Measurements from ENCODE around the gene DPYSL4.
A peak's percentile ranks its signal among the peaks of the same experiment; 100 is the strongest.
"Not testable (repeated sequence)": the region's sequence is repeated elsewhere in the genome, so short reads cannot be mapped to it uniquely, and the experiment has no call there.

Gene DPYSL4

DNA sequence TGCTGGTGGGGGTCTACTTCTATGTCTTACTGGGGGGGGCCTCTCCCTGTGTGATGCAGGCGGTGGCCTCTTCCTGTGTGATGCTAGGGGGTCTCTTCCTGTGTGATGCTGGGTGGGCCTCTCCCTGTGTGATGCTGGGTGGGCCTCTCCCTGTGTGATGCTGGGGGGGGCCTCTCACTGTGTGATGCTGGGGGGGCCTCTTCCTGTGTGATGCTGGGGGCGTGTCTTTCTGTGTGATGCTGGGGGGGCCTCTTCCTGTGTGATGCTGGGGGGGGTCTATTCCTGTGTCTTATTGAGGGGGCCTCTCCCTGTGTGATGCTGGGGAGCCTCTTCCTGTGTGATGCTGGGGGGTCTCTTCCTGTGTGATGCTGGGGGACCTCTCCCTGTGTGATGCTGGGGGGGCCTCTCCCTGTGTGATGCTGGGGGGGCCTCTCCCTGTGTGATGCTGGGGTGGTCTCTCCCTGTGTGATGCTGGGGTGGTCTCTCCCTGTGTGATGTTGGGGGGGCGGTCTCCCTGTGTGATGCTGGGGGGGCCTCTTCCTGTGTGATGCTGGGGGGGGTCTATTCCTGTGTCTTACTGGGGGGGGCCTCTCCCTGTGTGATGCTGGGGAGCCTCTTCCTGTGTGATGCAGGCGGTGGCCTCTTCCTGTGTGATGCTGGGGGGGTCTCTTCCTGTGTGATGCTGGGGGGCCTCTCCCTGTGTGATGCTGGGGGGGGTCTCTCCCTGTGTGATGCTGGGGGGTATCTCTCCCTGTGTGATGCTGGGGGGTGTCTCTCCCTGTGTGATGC, 25.7 kb upstream of the DPYSL4 start:
- intact Hi-C loops (cut with DNase I): not testable (repeated sequence)
- DNase-seq: peak in 1 of 10 donors; percentile 8

DNA sequence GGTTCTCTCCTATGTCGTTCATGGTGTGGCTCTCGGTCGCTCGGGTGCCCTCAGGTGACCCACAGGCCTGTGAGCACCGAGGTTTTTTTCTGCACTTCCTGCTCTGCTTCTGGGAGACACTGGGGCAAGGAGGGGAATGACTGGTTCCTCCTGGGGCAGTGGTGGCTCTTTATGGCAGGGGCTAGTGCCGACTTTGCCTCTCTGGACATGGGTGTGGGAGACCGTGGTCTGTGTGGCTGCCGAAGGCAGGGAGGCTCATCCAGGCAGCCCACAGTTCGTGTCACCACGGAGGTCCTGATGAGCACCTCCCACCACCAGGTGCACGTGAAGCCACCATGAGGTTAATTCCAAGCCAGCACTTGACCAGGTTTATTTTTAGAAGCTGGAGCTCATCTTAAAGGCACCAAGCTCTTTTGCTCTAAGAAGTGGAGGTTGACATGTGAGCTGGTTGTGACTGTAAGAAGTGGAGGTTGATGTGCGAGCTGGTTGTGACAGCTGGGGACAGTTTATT, 24.7 kb upstream of the DPYSL4 start:
- intact Hi-C loops (cut with DNase I): no loop called here
- DNase-seq: peak in 5 of 10 donors; percentile 6 to 72 (median 63)

DNA sequence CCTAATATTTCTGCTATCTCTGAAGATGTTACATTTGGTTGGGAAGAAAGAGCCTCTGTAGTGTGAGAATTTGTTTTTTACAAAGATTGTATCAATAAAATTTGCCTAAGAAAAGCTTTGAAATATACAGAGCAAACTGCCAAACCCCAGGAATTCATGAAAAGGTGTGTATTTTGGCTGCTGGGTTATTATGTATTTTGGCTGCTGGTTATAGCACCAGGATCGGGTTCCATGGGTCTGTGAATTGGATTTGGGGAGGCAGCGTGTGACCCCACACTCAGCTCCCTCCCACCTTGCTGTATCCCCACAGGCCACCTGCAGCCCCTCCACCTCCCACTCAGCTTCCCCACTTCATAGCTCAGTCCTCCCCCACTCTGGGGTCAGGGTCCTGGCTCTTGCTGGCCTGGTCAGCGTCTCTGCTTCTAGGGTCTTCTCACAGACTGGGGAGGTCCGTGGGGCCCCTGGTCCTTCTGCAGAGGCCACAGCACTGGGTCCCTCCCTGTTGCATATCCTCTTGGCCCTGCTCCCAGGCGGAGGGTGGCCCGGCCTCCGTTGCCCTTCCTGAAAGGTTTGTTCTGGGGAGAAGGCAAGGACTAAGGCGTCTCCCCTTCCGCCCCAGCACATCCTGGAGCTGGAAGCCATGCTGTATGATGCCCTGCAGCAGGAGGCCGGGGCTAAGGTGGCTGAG, 24.0 kb upstream of the DPYSL4 start:
- intact Hi-C loops (cut with DNase I): no loop called here
- DNase-seq: peak in 3 of 10 donors; percentile 4 to 54 (median 21)

DNA sequence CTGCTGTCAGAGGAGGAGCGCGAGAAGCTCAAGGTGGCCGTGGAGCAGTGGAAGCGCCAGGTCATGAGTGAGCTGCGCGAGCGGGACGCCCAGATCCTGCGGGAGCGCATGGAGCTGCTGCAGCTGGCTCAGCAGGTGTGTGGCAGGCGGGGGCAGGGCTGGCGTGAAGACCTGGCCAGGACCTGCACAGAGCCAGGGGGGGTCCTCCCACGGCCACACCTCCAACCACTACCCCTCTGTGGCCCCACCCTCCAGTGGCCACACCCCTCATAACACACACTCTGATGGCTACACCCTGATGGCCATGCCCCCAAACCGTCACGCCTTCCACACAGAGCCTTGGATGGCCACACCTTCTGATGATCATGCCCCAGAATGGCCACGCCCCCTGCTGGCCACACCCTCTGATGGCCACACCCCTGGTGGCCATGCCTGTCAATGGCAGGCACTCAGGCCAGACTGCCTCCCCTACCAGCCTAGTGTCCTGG, 23.4 kb upstream of the DPYSL4 start:
- DNase-seq: peak in 4 of 10 donors; percentile 19 to 84 (median 69)
- intact Hi-C loops (cut with DNase I): no loop called here

DNA sequence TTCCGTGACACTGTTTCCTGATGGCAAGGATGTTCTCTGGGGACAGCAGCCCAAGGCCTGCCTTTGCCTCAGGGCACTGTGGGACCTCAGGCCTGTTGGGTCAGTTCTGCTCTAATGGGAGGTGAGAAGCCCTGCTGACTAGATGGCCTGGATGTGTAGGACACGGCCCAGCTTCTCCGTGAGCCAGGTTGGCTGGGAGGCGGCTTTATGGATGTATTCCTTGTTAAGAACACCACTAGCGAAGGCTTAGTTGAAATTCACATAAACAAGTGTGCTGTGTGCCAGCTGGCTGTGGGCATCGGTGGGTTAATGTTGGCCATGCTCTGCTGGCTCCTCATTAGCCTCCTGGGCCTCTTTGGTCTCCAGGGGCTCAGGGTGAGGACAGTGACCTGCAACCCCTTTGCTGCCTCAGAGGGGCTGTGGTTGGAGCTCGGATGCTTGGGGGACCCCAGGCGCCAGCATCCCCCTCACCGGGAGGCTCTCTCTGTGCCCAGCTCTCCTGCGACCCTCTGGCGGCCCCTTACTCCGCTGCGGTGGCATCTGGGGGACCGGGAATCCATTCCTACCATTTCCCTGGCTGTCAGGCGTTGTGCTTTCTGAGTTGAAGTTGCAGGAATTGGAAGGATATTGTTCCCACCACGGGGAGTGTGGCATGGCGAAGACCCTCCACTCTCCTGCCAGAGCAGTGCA, 22.8 kb upstream of the DPYSL4 start:
- intact Hi-C loops (cut with DNase I): no loop called here

DNA sequence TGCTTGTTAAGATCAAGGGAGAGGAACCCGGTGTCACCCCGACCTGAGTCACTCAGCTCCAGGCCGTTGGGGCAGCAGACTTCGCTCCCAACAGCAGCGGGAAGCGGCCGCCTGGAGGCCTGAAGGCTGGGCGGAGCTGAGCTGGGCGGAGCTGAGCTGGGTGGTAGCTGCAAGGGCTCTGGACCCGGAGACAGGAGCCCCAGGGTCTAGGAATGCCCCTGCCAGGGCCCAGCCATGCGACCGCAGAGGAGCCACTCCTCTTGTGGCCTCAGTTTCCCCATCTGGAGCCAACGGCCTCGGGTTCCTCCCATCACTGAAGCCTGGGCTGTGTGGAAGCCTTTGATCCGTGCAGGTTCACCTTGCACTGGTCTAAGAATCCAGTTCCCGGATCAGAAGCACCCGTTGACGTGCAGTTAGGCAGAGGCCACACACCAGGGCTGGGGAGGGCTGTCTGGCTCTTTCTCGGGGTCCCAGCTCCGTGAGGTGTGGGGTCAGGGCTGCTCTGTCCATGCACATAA, 21.9 kb upstream of the DPYSL4 start:
- intact Hi-C loops (cut with DNase I): no loop called here
- peak in 5 of 10 donors; percentile 8 to 84 (median 67) for DNase-seq

More for the DNA sequence above, 22.8 kb upstream of the DPYSL4 start:
- DNase-seq: peak in 4 of 10 donors; percentile 22 to 58 (median 48)

DNA sequence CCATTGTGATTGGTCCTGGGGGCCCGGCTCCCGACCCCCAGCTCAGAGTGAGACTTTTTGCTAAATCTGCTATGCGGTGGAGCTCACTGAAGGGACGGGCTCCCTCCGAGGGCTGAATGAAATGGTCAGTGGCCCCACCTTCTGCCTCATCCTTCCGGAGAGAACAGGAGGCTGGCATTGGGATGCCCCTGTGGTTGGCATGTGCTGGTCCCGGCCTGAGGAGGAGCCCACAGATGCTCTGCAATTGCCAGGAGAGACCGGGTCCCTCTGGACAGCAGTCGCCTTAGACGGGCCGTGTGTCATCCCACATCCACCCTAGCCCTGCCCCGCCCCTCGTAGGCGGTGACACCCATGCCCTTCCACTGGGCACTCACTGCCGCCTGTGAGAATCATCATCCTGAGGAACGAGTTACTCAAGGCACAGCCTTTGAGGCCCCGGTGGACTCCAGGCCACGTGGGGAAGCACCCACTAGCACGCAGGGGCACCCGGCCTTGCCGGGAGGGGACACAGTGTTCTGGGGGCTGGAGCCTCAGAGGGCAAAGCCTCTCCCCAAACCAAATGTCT, 21.2 kb upstream of the DPYSL4 start:
- intact Hi-C loops (cut with DNase I): no loop called here
- peak in 5 of 10 donors; percentile 4 to 78 (median 53) for DNase-seq

DNA sequence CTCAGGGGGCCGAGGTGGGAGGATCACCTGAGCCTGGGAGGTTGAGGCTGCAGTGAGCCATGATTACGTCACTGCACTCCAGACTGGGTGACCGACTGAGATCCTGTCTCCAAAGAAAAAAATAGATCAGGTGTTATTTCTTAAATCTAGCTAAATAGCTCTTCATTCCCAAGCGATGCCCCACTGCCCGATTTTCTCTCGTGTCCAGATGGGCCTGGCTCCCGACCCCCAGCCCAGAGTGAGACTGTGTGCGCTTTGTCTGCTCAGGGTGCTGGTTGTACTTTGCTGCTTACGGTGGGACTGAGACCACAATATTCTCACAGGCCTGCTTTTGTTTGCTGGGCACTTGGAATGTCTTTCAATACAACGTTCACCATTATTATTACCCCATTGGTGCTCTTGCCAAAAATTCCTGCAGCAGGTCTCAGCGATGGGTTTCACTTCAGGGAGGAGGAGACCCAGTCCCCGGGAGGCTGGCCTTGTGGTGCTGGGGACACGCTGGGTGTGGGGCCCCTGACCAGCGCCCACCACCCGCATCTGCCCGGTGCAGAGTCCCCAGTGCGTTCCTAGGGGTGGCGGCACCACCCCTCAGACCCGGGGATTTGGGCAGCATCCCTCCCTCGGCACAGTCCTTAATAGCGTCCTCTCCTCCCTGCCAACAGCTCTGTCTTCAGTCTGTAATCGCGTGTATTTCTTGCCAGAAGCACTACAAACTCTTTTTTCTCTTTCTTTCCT, 20.4 kb upstream of the DPYSL4 start:
- intact Hi-C loops (cut with DNase I): no loop called here

DNA sequence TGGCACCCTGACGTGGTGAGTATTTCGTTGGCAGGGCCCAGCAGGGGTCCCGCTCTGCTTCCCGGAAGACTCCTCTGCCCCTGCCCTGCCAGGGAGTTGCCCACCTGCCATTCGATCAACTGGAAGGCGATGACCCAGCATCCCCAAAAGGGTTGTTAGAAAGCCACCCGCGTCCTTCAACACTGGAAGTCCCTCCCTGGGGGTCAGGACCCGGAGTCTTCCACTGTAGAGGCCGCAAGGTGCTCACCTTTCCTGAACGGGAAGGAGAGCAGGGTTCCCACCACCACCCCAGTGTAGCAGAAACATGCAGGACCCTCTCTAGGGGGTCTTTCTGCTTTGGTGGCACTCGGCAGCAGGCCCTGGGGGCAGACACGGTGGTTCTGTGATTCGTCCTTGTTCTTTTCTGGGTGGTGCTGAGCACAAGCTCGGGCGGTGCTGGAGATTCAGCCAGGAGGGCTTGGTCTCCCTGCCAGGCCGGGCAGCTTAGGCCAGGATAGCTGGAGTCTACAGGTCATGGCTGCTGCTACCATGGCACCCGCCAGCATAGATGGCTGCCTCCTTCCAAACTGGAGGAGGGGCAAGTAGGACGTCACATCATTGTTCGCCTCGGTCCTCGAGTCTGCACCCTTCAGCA, 19.6 kb upstream of the DPYSL4 start:
- intact Hi-C loops (cut with DNase I): no loop called here
- peak in 5 of 10 donors; percentile 8 to 77 (median 59) for DNase-seq

More for the DNA sequence above, 20.4 kb upstream of the DPYSL4 start:
- peak in 5 of 10 donors; percentile 5 to 75 (median 47) for DNase-seq

DNA sequence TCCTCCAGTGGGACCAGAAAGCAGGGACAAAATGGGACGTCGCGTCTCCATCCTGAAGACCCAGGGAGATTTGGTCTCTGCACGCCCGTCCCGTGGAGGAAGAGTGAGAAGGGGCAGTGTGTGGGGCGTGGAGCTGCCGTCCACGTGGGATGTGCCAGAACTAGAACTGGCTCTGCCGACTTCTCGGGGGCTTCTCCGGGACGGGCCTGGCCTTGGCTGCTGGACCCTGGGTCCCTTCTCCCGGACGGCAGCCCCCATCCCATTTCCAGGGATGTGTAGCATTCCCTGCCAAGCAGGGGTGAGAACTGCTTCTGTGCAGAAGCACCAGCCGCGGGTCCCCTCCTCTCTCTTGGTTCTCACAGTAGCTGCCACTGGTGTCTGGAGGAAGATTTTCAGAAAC, 18.8 kb upstream of the DPYSL4 start:
- intact Hi-C loops (cut with DNase I): no loop called here
- DNase-seq: peak in 4 of 10 donors; percentile 5 to 59 (median 33)

DNA sequence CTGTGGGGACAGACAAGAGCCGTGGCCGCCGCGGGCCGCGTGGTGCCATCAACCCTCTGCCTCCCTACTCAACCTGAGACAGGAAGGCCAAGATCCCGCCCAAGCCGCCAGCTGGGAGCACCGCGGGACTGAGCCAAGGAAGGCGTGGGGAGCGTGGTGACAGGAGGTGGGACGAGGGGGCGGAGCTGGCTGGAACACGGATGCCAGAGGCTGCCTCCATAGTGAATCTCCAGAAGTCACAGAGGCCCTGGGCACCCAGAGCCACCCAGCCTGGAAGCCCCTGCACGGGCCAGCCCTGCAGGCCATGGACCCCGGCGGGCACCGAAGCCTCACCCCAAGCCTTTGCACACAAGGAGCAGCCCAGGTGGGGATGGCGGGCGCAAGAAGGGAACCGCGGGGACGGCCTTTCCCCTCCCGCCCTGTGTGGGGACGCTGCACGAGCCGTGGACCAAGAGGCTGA, 18.1 kb upstream of the DPYSL4 start:
- peak in 6 of 10 donors; percentile 42 to 93 (median 78) for DNase-seq
- intact Hi-C loops (cut with DNase I): no loop called here

DNA sequence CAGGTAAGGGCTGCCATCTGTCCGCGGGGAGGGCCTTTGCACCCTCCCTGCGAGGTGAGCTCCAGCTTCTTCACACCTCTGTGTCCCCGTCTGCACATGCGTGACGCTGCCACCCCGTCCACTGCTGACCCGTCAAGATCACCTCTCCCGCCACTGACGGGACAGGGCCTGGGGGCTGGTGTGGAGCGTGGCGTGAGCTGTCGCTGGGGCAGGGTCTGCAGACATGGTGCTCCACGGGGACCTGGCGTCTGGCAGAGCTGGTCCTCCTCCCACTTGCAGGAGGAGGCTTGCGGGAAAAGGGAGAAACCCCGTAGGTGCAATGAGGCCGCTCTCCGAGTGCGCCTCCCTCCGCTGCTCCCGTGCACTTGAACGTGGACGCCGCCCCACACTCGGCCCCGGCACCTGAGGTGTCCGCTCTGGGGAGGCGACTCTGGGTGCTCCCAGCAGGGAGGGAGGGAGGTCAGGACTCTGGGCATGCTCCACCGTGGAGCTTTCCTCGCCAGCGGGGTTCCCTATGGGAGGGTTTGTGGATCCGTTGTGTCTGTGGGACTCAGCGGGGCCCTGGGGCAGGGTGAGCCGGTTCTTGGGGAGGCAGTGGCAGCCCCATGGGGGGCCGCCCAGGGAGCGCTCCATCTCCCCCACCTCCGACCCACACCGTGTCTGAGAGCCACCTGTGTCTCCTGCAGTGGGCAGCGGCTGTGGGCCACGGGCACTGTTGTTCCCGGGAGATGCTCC, 17.6 kb upstream of the DPYSL4 start:
- intact Hi-C loops (cut with DNase I): no loop called here
- peak in 5 of 10 donors; percentile 11 to 83 (median 64) for DNase-seq

DNA sequence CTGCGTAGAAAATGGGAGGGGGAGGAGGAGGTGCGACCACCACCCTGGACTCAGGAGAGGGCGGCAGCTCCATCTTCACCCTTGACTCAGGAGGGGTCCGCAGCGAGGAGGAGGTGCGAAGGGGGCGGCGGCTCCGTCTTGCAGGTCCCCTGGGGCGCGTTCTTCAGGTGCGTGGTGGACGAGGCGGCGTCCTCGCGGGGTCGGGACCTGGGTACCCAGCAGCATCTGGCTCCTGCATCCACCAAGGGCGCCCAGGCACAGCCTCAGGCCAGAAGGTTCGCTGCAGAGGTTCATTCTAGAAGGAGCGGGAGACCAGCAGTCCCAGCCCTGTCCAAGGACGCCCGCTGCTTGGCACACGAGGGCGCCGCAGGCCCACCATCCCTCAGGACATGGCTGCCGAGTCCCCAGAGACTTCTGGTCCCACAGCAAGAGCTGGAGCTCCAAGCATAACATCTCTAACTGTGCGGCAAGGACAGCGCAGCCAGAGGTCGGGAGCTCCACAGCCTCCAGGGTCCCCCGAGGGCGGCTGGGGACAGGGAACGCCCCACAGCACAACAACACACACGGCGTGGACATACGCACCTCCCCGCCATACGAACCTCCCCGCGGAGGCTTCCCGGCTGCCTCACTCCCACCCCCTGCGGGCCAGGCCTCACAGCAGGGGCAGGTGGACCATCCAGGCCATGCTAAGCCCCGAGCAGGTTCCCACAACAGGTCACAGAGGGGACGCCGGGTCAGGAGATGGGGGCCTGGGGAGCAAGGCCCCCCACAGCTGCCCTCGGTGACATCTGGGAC, 16.8 kb upstream of the DPYSL4 start:
- DNase-seq: peak in 5 of 10 donors; percentile 6 to 82 (median 73)

DNA sequence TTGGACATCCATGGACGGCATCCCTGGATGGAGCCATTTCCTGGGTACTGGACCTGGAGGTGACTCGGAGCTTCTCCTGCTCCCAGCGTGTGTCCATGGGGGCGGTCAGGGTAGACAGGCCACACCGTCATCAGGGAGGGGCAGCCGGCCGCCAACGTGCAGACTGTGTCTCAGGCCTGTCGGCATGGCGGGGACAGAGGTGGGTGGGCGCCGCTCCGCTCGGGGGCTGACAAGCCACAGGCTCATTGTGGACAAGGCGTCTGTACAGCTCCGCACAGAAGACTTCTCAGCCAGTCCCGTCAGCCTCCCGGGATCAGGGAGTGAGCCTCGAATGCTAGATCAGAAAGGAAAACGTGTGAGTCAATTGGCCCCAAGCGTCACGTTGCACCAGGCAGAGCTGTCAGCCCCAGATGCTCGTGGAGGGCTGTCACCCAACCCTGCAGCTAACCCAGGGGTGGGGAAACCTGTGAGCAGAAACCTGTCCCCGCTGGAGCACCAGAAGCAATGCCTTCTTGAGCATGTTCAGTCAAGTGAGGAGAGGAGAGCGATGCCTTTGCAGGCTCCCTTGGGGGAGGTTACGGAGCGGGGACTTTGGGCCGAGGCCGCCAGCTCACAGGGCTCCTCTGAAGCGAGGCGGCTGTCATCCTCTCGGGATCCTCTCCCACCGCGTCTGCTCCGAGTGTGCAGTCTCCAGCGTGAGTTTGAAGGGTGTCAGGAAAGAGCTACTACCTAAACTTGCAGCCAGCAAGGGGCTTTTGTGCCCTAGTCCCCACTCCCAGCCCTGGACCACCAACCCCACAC, 16.0 kb upstream of the DPYSL4 start:
- intact Hi-C loops (cut with DNase I): no loop called here
- DNase-seq: peak in 5 of 10 donors; percentile 8 to 80 (median 54)

More for the DNA sequence above, 16.8 kb upstream of the DPYSL4 start:
- intact Hi-C loops (cut with DNase I): no loop called here

DNA sequence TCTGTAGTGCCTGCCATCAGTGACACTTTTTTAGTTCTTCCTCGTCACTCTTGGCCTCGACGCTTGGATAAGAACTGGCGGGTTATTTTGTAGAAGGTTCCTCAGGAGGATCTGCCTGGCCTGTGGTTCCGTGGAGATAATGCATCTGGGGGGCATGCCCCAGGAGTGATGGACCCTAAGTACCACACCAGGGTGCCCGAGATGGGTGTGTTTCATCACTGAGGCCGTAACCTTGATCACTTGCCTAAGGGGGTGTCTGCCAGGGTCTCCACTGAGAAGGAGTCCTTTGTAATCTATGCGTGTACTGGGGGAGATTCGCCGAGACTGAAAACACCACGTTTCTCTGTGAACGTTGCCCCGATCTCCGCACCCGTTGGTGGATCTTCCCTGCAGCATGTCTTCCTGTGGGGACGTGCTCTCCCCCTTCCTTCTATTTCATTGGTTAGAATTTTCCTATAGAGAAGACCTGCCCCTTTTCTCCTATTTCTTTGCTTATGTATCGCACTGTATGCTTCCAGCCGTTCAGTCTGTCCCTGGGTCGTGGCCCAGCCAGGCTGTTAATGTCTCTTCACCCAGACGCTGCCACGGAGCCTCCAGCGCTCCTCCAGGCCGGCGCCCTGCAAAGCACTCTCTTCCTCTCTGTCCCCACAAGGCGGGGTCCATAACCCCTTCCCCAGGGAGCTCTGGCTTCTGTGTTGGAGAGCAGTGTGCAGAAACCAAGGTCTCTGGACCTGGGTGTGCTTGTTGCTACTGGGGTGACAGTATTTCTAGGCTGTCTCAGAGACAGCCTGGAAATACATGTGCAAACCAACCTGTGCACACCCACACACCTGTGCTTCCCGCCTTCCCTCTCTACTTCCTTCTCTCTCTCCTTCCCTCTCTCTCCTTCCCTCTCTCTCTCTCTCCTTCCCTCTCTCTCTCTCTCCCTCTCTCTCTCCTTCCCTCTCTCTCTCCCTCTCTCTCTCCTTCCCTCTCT, 14.4 kb upstream of the DPYSL4 start:
- intact Hi-C loops (cut with DNase I): no loop called here
- peak in 4 of 10 donors; percentile 6 to 73 (median 38) for DNase-seq
